ENCODE measurements around the gene ZKSCAN4. TPM values are rescaled to one million over a fixed set of nuclear protein-coding genes. Genes with fewer than 3 reads are reported as not detected.

ZKSCAN4 gene
- polyA plus RNA-seq, 1 donor (not counting 4 experiments of a cell fraction or from before 2014, with no cell fraction given), result 3.5 TPM

DNA sequence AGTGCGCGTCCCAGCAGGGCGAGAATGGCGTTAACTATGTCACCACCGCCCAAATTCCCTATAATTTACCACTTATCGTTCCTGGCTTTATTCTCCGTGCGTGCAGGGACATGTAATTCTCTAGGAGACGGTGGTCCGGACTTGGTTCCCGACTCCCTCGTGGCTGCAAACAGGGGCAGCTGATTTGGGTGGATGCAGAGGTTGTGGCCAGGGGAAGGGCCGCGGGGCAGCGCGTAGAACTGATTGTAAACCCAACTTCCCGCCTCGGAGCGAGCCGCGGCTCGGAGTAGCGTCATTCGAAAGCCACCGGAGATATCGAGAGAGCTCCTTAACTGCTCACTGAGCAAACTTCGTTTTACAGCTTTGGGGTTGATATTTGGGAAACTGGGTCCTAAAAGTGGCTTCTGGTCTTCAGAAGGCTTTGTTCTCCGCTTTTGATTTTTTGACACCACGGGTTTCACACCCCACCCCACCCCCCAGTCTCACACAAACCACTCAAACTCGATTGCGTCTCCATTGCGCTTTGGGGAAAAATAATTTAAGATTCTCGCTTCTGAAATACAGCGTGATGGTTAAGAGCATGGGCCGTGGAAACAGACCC lies 44.5 kb downstream of the ZKSCAN4 start:
- no peaks in the 10 kb centered on the region for H3K79me2 ChIP-seq (ENCODE audit: control insufficient read depth, insufficient read depth, low read length)
- no peak for TF ChIP-seq CTCF (optimal IDR thresholded peaks at IDR 0.05 in 1 of 3, IDR thresholded peaks at IDR 0.05 in 1 of 3, conservative IDR thresholded peaks at IDR 0.05 in 1 of 3; ENCODE audit: extremely low read depth in 1 of 3, insufficient read depth in 2 of 3, low read length in 3 of 3)
- peak; percentile 47 for TF ChIP-seq EZH2 (IDR thresholded peaks at IDR 0.05; ENCODE audit: low read length)
- no peak overlapping the region for H3K27ac ChIP-seq (ENCODE audit: control insufficient read depth, insufficient read depth, low read length)
- H2AFZ ChIP-seq (ENCODE audit: control insufficient read depth, low read length), result peak overlapping the region; percentile 55
- FAIRE-seq (no peak), DNase-seq (ENCODE audit: low read depth, low spot score) (no peak)
- H3K4me3 ChIP-seq (ENCODE audit: control insufficient read depth in 2 of 3, extremely low read depth in 1 of 3, insufficient read depth in 2 of 3, low read depth in 1 of 3, low read length in 3 of 3), result peak overlapping the region; percentile 28 to 73 (median 29)
- no peaks in the 10 kb centered on the region for H3K36me3 ChIP-seq (ENCODE audit: control insufficient read depth in 2 of 2, extremely low read depth in 1 of 2, insufficient read depth in 2 of 2, low read length in 2 of 2)
- peaks cover 23% of the 10 kb centered on the region for H3K27me3 ChIP-seq (ENCODE audit: control insufficient read depth, extremely low read depth, insufficient read depth, low read length)
- no peaks in the 10 kb centered on the region for H4K20me1 ChIP-seq (ENCODE audit: control insufficient read depth, extremely low read depth, insufficient read depth, low read length)
- H3K9me3 ChIP-seq (ENCODE audit: control insufficient read depth, low read depth, low read length), result no peaks in the 10 kb centered on the region
- no peaks in the 10 kb centered on the region for H3K9me1 ChIP-seq (ENCODE audit: control insufficient read depth, extremely low read depth, insufficient read depth, low read length)
- dilution Hi-C loops (cut with MboI; ENCODE audit: extremely low pct_ligation_motif_present, low sequenced_read_pairs), result no loop called here
- H3K4me1 ChIP-seq (ENCODE audit: control insufficient read depth, extremely low read depth, insufficient read depth, low read length), result peaks cover 19% of the 10 kb centered on the region
- H3K9ac ChIP-seq (ENCODE audit: control insufficient read depth, extremely low read depth, insufficient read depth, low read length), result peak overlapping the region; percentile 22
- peak overlapping the region; percentile 88 for H3K4me2 ChIP-seq (ENCODE audit: control insufficient read depth, extremely low read depth, insufficient read depth, low read depth, low read length)

GRCh38 chr6:28206928-28207509 lies 45.0 kb downstream of the ZKSCAN4 start:
- no peak overlapping the region for H3K27ac ChIP-seq (ENCODE audit: control insufficient read depth, insufficient read depth, low read length)
- no peaks in the 10 kb centered on the region for H3K36me3 ChIP-seq (ENCODE audit: control insufficient read depth in 2 of 2, extremely low read depth in 1 of 2, insufficient read depth in 2 of 2, low read length in 2 of 2)
- DNase-seq (ENCODE audit: low read depth, low spot score) (no peak), FAIRE-seq (peak; percentile 32)
- H3K9me1 ChIP-seq (ENCODE audit: control insufficient read depth, extremely low read depth, insufficient read depth, low read length), result no peaks in the 10 kb centered on the region
- H3K4me3 ChIP-seq (ENCODE audit: control insufficient read depth in 2 of 3, extremely low read depth in 1 of 3, insufficient read depth in 2 of 3, low read depth in 1 of 3, low read length in 3 of 3), result peak overlapping the region; percentile 28 to 73 (median 29)
- H4K20me1 ChIP-seq (ENCODE audit: control insufficient read depth, extremely low read depth, insufficient read depth, low read length), result no peaks in the 10 kb centered on the region
- H3K27me3 ChIP-seq (ENCODE audit: control insufficient read depth, extremely low read depth, insufficient read depth, low read length), result peaks cover 23% of the 10 kb centered on the region
- no peaks in the 10 kb centered on the region for H3K9me3 ChIP-seq (ENCODE audit: control insufficient read depth, low read depth, low read length)
- peaks cover 17% of the 10 kb centered on the region for H3K4me1 ChIP-seq (ENCODE audit: control insufficient read depth, extremely low read depth, insufficient read depth, low read length)
- peak overlapping the region; percentile 55 for H2AFZ ChIP-seq (ENCODE audit: control insufficient read depth, low read length)
- TF ChIP-seq CTCF (optimal IDR thresholded peaks at IDR 0.05 in 1 of 3, IDR thresholded peaks at IDR 0.05 in 1 of 3, conservative IDR thresholded peaks at IDR 0.05 in 1 of 3; ENCODE audit: extremely low read depth in 1 of 3, insufficient read depth in 2 of 3, low read length in 3 of 3) (no peak), EZH2 (IDR thresholded peaks at IDR 0.05; ENCODE audit: low read length) (no peak)
- dilution Hi-C loops (cut with MboI; ENCODE audit: extremely low pct_ligation_motif_present, low sequenced_read_pairs), result no loop called here
- peak overlapping the region; percentile 88 for H3K4me2 ChIP-seq (ENCODE audit: control insufficient read depth, extremely low read depth, insufficient read depth, low read depth, low read length)
- H3K79me2 ChIP-seq (ENCODE audit: control insufficient read depth, insufficient read depth, low read length), result no peaks in the 10 kb centered on the region
- no peak overlapping the region for H3K9ac ChIP-seq (ENCODE audit: control insufficient read depth, extremely low read depth, insufficient read depth, low read length)

Measured in keratinocyte (primary cell).